Skeletal muscle satellite cell (primary cell): ENCODE measurements around the gene OR4Q2.

Experiments used
- H3K27me3 ChIP-seq: 2 replicates; pipeline ENCODE4 v1.7.0; 2013; ENCODE audit warnings: low read length; ENCODE audit not compliant: control insufficient read depth, insufficient read depth
- H3K36me3 ChIP-seq: 2 replicates; pipeline ENCODE4 v1.7.0; 2013; ENCODE audit warnings: mild to moderate bottlenecking, control low read depth, low read length; ENCODE audit not compliant: insufficient read depth
- H3K4me1 ChIP-seq: 2 replicates; pipeline ENCODE4 v1.7.0; 2013; ENCODE audit warnings: low read length; ENCODE audit not compliant: control insufficient read depth, insufficient read depth
- H3K4me2 ChIP-seq: 2 replicates; pipeline ENCODE4 v1.7.0; 2013; ENCODE audit warnings: mild to moderate bottlenecking, low read length
- H3K4me3 ChIP-seq: 2 replicates; pipeline ENCODE4 v1.7.0; 2013; ENCODE audit warnings: low read length
- H3K9ac ChIP-seq: 2 replicates; pipeline ENCODE4 v1.7.0; 2013; ENCODE audit warnings: mild to moderate bottlenecking, low read depth, low read length, moderate library complexity
- H3K9me3 ChIP-seq: replicated peaks from 2 replicates; pipeline ENCODE4 v1.7.0; 2013; ENCODE audit warnings: mild to moderate bottlenecking, control low read depth, low read length

The OR4Q2 gene

DNA sequence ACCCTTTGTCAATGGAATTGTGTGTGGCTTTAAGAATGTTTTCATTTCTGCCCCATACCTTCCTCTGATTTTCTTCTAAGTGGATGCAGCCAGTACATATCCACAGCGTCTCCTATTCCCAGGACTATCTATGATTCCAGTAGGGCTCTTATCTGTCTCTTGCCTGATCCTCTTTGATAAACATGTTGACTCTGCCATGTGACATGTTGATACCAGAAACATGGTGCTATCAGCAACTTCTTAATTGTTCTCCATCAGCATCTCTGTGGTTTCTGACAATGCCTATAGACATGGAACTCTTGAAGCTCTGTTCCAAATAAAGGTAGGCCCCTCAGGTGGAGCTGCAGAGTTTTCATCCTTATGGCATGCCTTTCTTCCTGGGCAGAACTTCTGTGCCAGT is 46.2 kb downstream of the OR4Q2 start:
- Histone ChIP-seq H3K4me2 (no peak overlapping the region), H3K36me3 (no peaks in the 10 kb centered on the region), H3K4me3 (no peak overlapping the region), H3K27me3 (no peaks in the 10 kb centered on the region), H3K4me1 (no peaks in the 10 kb centered on the region), H3K9me3 (peaks cover 13% of the 10 kb centered on the region), H3K9ac (no peak overlapping the region)
